Breast epithelium (tissue), 3 donors: ENCODE measurements around the gene UBE2D2.
"Not testable (repeated sequence)": the region's sequence is repeated elsewhere in the genome, so short reads cannot be mapped to it uniquely, and the experiment has no call there.

Experiments used
- POLR2A ChIP-seq: fragments of 450-650 bp; IDR thresholded peaks from one replicate; pipeline ENCODE4 v1.6.1; 2016; ENCODE audit warnings: antibody characterized with exemption, mild to moderate bottlenecking, moderate library complexity
- POLR2AphosphoS5 ChIP-seq, 3 donors: sonication (generic); formaldehyde crosslinking; IDR thresholded peaks; one replicate each; pipeline ENCODE4 v1.6.1; 2017; ENCODE audit warnings: antibody characterized with exemption in 3 of 3
- TF ChIP-seq, protein P1 (sequence below), 3 donors: fragments of 450-650 bp; IDR thresholded peaks; one replicate each; pipeline ENCODE4 v1.5.1; 2016 to 2017; ENCODE audit warnings: antibody characterized with exemption in 3 of 3, mild to moderate bottlenecking in 3 of 3, moderate library complexity in 3 of 3

DNA sequence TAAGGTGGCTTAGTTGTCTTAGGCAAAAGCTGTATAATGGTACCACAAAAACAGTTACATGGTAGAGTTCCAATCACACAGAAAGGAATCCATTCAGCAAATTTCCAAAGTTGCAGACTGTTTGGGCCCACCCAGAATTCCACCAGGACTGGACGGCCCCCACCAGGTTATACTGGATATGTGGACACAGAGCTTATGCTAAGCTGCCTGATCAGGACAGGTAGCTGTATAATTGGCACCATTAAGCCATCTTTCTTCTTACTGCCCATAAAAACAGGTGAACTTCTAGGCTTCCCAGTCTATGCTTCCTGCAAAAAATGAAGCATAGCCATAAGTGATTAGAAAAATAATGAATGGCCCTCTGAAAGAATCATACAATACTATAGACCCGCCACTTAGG is 31.1 kb upstream of the UBE2D2 start:
- TF ChIP-seq, protein P1, sequence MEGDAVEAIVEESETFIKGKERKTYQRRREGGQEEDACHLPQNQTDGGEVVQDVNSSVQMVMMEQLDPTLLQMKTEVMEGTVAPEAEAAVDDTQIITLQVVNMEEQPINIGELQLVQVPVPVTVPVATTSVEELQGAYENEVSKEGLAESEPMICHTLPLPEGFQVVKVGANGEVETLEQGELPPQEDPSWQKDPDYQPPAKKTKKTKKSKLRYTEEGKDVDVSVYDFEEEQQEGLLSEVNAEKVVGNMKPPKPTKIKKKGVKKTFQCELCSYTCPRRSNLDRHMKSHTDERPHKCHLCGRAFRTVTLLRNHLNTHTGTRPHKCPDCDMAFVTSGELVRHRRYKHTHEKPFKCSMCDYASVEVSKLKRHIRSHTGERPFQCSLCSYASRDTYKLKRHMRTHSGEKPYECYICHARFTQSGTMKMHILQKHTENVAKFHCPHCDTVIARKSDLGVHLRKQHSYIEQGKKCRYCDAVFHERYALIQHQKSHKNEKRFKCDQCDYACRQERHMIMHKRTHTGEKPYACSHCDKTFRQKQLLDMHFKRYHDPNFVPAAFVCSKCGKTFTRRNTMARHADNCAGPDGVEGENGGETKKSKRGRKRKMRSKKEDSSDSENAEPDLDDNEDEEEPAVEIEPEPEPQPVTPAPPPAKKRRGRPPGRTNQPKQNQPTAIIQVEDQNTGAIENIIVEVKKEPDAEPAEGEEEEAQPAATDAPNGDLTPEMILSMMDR (IDR thresholded peaks at IDR 0.05): not testable (repeated sequence)
- TF ChIP-seq POLR2AphosphoS5 (IDR thresholded peaks at IDR 0.05); POLR2A: not testable (repeated sequence)
